Fibroblast of peridontal ligament (primary cell): ENCODE measurements around the gene CTDSP1.

Source experiments
- DNase-seq: peaks from one replicate; pipeline ENCODE4 v3.0.0-alpha.2; 2010; ENCODE audit errors: extremely low read depth

CTDSP1 gene

DNA sequence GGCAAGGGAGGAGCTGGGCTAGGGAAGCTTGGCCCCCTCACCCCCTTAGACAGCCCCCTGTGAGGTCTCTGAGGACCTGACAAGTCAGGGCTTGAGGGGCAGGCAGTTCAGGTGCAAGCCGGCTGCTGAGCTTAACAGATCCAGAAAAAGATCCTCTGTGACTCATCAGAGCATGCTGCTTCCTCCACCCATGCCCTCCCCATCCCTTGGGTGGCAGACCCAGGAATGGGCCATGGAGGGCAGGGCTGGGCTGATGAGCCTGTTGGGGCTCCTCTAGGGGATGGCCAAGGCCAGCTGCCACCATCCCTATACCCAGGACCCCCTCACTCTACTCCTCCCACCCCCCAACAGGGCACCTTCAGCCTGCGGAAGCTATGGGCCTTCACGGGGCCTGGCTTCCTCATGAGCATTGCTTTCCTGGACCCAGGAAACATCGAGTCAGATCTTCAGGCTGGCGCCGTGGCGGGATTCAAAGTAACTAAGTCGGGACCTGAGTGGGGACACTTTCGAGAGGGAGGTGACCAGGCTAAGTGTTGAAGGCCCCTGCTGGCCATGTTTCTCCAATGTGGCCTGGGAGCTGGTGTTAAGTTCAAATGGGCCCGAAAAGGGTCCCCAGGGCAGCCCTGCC lies 15.7 kb upstream of the CTDSP1 start:
- DNase-seq: no peak

DNA sequence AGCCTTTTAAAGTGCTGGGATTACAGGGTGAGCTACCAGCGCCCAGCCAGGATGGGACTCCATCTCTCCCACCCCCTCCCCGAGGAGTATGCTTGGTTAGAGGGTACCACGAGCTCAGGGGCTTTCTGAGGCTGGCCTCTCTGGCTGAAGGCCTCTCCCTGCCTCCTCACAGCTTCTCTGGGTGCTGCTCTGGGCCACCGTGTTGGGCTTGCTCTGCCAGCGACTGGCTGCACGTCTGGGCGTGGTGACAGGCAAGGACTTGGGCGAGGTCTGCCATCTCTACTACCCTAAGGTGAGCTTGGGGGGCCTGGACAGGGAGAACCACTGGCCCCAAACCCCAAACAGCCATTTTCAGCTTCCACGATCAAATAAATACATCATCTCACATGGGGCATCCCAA lies 14.7 kb upstream of the CTDSP1 start:
- DNase-seq: no peak

DNA sequence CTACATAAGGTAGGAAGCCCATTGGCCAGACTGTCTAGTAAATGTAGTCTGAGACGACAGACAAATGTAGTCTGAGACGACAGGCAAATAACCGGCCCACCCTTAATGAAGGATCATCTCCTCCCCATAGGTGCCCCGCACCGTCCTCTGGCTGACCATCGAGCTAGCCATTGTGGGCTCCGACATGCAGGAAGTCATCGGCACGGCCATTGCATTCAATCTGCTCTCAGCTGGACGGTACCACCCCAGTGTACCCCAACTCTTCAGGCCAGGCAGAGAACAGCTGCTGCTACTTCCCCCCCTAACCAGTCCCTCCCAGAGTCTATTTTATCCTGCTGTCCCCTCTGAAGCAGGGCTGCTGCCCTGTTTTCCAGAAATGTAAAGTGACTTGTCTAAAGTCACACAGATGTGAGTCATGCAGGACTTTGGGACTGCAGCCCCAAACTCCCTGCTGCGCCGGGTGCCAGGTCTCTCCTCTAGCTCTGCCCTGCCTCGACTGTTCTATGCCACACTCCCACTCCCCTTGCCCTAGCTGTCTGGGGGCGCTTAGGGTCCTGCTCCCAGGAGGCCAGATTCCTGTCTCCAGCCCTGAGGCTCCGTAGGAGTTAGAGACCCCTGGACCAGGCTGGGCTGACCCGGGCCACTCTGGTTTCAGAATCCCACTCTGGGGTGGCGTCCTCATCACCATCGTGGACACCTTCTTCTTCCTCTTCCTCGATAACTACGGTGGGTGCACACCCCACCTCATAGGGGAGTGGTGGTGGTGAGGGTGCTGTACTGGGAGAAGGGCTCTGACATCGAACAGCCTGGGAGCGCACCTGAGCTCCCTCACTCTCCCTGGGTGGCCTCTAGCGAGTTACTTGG lies 12.9 kb upstream of the CTDSP1 start:
- DNase-seq: no peak

DNA sequence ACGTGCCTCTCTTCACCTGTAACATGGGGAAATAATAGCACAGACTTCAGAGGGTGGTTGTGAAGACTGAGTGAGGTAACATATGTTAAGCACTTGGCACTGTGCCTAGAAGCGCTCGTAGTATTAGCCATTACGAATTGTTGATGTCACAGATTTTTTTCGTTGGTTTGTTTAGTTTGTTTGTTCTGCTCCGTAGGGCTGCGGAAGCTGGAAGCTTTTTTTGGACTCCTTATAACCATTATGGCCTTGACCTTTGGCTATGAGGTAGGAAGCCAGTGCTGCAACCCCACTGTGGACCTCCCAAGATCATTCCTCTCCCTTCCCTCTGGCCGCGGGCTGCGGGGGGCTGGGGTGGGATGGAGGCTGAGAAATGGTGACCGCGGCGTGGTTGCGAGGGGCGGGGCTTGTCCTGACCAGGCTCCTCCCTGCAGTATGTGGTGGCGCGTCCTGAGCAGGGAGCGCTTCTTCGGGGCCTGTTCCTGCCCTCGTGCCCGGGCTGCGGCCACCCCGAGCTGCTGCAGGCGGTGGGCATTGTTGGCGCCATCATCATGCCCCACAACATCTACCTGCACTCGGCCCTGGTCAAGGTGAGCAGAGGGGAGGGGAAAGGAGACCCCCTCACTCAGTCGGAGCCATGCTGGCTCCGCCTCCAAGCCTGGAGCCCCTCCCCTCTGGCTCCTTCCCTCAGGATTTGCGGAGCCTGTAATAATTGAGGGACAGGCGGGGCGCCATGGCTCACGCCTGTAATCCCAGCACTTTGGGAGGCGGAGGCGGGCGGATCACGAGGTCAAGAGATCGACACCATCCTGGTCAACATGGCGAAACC lies 12.1 kb upstream of the CTDSP1 start:
- peak; percentile 49 for DNase-seq

DNA sequence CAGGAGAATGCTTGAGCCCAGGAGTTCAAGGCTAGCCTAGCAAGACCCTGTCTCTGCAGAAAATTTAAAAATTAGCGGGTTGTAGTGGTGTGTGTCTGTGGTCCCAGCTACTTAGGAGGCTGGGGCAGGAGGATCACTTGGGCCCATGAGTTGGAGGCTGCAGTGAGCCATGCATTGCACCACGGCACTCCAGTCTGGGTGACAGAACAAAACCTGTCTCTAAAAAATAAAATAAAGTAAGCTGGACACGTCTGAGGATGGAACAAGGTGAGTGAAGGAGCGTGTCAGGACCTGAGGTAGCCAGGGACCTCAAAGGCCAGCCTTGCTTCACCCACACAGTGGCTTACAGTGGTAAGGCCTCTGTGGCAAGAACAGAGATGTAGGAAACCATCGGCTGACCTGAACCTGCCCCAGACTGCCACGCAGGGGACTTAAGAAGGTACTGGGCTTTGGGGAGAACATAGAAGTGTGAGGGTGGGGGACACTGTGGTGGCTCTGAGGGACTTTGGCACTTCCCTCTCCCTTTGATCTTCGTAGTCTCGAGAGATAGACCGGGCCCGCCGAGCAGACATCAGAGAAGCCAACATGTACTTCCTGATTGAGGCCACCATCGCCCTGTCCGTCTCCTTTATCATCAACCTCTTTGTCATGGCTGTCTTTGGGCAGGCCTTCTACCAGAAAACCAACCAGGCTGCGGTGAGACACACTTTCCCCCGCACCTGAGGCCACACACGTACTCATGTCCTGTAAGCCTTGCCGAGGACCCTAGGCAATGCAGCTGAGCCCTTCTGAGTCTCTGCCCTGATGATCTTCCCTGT lies 10.1 kb upstream of the CTDSP1 start:
- no peak for DNase-seq

DNA sequence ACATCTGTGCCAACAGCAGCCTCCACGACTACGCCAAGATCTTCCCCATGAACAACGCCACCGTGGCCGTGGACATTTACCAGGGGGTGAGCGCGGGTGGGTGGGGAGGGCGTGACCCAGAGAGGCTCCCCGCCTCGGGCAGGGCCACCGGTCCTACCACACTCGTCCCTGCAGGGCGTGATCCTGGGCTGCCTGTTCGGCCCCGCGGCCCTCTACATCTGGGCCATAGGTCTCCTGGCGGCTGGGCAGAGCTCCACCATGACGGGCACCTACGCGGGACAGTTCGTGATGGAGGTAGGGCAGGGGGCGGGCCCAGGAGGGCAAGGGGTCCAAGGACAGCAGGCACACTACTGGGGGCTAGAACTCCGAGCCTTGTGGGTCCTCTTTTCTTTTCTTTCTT lies 8.5 kb upstream of the CTDSP1 start:
- no peak for DNase-seq

DNA sequence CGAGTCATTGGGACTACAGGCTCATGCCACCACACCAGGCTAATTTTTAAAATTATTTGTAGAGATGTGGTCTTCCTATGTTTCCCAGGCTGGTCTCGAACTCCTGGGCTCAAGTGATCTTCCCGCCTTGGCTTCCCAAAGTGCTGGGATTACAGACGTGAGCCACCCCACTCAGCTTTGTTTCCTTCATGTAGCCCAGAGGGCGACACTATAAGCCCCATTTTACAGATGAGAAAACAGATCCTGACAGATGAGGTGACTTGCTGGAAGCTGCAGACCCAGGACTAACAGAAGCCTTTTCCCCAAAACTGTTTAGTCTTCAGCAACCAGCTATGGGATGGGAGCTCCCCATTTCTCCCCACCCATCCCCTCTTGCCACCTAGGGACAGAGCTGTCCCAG lies 7.2 kb upstream of the CTDSP1 start:
- DNase-seq: no peak

DNA sequence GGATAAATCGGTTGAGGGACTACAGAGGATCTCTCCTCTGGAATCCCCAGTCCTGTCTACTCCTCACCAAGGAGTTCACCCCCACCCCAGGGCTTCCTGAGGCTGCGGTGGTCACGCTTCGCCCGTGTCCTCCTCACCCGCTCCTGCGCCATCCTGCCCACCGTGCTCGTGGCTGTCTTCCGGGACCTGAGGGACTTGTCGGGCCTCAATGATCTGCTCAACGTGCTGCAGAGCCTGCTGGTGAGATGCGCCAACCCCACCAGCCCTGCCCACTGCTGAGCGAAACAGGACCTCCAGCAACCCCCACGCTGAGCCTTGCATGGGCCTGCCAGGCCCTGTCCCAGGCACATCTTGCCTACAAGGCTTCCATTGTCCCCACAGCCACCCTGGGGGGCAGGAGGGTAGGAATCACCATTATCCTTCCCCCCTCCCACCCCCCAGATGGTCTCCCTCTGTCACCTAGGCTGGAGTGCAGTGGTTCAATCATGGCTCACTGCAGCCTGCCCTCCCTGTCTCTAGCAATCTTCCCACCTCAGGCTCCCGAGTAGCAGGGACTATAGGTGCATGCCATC lies 6.7 kb upstream of the CTDSP1 start:
- DNase-seq: no peak

DNA sequence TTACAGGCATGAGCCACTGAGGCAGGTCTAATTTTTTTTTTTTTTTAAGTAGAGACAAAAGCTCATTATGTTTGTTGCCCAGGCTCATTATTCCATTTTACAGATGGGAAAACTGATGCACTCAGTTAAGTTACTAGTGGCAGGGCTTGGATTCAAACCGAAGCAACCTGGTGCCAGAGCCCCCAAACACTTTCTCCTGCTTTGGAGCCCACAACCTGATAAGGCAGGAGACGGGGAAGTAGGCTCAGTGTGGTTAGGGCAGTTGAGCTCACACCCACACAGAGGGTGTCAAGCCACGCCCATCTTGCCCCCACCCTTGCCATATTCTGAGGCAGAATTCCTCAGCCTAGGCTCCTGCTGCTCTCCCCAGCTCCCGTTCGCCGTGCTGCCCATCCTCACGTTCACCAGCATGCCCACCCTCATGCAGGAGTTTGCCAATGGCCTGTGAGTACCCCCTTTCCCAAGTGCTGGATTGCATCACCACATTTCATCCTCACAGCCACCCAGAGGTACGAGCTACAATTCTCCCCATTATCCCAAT lies 5.8 kb upstream of the CTDSP1 start:
- no peak for DNase-seq

DNA sequence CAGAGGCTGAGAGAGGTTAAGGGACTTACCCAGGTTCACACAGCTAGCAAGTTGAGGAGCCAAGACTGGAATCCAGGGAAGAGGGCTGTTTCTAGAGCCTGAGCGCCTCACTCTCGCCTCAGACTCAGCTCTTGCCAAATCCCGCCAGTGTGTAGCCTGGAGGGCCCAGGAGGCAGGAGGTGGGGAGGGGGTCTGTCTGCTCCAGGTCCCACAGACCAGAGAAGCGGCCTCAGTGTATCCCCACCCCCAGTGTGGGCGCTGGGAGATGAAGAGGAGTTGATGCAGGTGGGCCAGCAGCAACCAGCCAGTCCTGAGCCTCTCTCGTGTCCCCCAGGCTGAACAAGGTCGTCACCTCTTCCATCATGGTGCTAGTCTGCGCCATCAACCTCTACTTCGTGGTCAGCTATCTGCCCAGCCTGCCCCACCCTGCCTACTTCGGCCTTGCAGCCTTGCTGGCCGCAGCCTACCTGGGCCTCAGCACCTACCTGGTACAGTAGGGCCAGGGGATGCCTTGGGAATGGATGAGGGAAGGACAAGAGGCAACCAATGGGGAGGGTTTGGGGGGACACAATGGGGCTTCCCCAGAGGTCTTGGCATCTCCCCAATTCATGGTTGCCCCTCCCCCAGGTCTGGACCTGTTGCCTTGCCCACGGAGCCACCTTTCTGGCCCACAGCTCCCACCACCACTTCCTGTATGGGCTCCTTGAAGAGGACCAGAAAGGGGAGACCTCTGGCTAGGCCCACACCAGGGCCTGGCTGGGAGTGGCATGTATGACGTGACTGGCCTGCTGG lies 5.2 kb upstream of the CTDSP1 start:
- DNase-seq: no peak

DNA sequence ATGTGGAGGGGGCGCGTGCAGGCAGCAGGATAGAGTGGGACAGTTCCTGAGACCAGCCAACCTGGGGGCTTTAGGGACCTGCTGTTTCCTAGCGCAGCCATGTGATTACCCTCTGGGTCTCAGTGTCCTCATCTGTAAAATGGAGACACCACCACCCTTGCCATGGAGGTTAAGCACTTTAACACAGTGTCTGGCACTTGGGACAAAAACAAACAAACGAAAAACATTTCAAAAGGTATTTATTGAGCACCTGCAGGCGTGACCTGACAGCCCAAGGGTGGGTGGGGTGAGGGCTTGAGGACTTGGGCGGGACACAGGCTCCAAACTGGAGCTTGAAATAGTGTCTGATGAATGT lies 4.6 kb upstream of the CTDSP1 start:
- DNase-seq: no peak

DNA sequence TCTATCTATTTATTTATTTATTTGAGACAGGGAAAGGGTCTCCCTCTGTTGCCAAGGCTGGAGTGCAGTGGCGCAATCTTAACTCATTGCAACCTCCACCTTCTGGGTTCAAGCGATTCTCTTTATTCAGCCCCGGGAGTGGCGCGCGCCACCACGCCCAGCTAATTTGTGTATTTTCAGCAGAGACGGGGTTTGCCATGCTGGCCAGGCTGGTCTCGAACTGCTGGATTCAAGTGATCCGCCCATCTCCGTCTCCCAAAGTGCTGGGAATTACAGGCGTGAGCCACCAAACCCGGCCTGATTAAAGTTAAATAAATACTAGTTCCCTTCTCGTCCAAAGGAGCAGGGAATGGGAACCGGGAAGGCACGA lies 4.2 kb upstream of the CTDSP1 start:
- DNase-seq: no peak

DNA sequence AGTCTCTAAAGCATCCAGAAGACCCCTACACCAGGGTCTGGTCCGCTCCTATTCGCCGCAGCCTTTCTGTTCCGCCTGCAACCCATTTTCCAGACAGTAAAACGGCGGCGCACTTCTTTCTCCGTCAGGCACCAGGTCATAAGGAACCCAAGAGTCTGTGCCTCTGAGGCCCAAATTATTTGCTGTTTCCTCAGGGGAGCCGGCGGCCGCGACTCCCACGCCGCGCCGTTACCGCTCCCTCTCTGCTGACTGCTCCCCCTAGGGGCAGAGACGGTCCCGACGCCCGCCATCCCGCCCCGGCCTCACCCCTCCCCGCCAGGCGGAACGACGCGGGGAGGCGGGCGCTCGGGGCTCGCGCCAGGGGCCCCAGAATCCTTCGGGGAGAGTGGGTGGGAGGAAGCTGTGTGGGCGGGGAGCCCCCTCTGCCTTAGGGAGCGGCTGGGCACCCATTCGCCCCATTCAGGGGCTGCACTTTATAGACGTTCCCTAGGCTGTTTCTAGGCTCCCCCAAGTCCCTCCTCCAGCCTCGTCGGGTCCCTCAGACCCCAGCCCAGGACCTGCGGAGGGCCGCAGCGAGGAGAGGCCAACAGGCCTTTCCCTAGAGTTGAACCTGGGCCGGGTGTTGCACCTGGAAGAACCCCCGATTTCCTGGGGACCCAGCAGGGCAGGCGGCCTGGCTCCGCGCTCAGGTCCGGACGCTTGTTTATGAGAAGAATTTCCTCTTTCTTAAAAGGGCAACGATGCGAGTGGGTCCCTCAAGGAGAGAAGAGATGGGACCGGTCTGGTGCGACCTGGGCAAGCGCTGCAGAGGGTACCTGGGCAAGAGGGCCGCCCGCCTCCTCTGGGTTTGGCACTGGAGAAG lies 3.6 kb upstream of the CTDSP1 start:
- DNase-seq: peak; percentile 97

DNA sequence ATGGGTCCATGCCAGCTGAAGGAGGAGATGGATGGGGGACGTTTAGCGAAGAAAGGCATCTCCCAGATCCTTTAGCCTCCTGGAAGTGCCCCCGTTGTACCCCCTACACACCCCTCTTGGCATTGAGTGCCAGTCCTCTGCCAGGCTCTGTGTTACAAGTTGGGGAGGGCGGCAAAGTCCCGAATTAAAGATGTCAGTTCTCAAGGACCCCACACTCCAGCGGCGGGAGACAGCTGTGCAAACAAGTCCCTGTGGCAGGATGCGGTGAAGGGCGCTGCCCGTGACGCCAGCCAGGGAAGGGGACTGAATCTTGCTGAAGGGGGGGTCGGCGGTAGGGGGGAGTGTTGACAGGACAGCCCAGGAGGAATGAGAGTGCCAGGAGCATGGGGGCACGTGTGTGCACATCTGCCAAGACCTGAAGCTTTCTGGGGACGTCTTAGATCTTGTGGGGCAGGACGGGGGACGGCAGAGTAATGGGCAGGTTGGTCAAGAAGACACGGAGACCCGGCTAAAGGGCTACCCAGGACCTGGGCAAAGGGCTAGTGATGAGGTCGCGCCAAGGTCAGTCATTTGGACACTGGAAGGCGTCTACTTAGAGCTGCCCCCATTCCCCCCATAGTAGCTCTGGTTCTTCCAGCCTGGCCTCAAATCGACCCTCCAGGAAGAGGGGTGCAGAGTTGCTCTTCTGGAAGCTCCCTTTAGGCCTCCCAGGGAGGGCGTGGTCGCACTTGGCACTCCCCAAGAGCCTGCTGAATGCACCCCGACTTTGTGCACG lies 2.8 kb upstream of the CTDSP1 start:
- DNase-seq: peak; percentile 34

DNA sequence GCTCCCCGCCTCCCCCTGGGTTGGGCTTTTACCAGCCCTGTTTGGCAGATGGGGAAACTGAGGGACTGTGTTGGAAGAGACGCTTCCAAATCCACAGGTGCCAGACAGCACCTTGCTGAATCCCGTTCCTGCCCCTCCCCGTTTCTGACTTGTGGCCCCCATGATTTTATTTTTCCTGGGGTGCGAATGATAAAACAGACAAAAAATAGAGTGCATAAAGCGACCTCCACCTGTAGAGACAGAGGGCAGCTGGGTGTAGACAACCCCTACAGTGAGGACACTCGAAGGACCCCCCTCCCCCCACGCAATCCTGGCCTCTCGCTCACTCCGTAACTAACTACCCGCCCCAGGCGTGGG lies 2.2 kb upstream of the CTDSP1 start:
- DNase-seq: no peak

DNA sequence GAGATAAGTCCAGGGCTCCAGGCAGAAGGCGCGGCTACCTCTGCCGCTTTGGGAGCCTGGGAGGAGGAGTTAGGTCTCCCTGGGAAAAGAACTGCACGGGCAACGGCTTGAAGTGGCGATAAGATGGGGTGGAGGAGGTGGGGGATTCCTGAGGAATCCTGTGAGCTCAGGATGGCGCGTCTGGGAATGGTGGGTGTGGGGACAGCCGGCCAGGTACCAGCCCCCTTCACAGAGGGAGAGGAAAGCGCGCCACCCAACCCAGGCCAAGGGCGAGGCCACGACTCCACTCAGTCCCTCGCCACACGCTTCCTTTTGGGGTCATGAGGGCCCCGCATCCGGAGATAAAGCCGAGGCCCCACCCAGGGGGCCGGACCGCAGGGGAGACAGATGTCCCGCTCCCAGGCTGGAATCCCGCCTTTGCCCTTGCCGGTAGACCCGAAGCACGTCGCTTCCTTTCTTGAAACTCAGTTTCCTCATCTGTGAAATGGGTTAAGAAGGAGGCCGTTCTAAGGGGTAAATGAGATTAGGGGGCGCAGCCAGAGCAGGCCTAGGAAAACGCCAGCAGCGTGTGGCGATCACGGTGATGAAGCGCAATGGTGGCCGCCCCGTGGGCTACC lies 1.7 kb upstream of the CTDSP1 start:
- DNase-seq: peak; percentile 61

DNA sequence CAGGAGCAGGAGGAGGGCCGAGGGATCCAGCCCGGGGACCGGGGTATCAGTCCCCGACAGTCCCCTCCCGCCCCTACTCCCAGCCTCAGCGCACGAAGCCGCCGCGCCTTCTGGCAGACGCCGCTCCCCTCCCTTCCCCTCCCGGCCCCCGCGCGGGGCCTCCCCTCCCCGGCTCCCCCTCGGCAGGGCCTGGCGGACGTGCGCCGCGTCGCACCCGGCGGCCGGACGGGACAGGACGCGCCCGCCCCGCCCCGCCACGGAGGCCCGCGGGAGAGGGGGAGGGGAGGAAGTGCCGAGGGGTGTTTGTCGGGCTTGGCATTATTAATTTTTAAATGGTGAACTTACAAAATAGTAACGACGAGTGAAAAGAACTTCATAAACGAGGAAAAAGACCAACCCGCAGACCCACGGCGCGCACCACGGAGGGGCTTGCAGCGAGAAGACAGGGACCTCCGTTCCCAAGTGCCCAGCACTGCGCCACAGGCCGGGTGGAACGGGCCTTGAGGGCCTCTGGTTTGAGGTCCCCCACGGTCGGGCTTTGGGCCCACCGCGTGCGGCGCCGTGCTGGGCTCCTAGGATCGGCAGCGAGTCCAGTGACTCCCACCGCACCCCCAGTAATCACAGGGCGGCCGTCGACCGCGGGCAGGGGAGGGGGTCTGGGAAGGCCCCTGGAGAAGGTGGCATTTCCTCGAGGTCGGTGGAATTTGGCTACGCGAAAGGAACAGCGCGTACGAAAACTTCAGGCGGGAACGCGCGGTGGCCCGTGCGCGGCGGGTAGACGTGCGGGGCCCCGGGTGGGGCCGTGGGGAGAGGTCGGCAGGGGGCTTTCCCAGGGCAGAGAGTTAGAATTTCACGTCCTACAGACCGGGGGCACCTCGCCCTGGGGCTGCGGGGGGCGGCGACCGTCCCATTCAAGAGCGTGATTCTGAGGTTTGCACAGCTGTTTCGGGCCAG lies 954 bp upstream of the CTDSP1 start:
- peak; percentile 45 for DNase-seq
